Loucy (cell line): ENCODE results near the gene KCTD8.
"Not testable (repeated sequence)": the region's sequence is repeated elsewhere in the genome, so short reads cannot be mapped to it uniquely, and the experiment has no call there.

ENCODE experiments used
- EZH2phosphoT487 ChIP-seq: fragments of 200-600 bp; IDR thresholded peaks from 2 replicates; pipeline ENCODE4 v1.6.1; 2018; ENCODE audit warnings: antibody characterized with exemption, mild to moderate bottlenecking, moderate library complexity, borderline replicate concordance
- TF ChIP-seq, protein P1 (sequence below): fragments of 200-600 bp; sonication (generic); conservative IDR thresholded peaks from 2 replicates; pipeline ENCODE4 v1.5.1; 2014; ENCODE audit warnings: mild to moderate bottlenecking, antibody characterized with exemption, low read length

GRCh38 chr4:44181491-44182349 lies 266.9 kb downstream of the KCTD8 start:
- TF ChIP-seq, protein P1, sequence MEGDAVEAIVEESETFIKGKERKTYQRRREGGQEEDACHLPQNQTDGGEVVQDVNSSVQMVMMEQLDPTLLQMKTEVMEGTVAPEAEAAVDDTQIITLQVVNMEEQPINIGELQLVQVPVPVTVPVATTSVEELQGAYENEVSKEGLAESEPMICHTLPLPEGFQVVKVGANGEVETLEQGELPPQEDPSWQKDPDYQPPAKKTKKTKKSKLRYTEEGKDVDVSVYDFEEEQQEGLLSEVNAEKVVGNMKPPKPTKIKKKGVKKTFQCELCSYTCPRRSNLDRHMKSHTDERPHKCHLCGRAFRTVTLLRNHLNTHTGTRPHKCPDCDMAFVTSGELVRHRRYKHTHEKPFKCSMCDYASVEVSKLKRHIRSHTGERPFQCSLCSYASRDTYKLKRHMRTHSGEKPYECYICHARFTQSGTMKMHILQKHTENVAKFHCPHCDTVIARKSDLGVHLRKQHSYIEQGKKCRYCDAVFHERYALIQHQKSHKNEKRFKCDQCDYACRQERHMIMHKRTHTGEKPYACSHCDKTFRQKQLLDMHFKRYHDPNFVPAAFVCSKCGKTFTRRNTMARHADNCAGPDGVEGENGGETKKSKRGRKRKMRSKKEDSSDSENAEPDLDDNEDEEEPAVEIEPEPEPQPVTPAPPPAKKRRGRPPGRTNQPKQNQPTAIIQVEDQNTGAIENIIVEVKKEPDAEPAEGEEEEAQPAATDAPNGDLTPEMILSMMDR, result not testable (repeated sequence)
- TF ChIP-seq EZH2phosphoT487, result not testable (repeated sequence)
